ENCODE data around the gene DAB2IP. TPM values are rescaled to one million over a fixed set of nuclear protein-coding genes. Genes with fewer than 3 reads are reported as not detected.

The DAB2IP gene
- total and polyA plus RNA-seq, 4 donors: 19.4 to 75.0 (median 28.7) TPM

DNA sequence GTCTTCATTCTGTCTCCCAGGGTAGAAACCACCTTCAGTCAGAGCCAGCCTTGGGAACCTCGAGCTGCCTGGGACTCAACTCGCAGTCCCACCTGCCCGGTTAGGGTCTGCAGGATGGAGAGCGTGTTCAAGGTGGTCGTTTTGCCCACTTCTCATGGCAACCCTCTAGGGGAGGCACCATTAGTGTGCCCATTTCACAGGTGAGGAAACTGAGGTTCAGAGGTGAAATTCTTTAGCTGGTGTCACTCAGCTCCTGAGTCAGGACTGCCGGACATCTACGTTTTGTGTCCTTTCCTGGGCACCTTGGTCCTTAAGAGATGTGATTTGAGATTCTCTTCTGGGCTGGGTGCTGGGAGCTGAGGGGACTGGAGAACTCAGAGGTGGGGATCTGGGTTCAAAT, 30.0 kb downstream of the DAB2IP start:
- peaks cover 0 to 18% (median 7%) of the 10 kb centered on the region in 4 donors for H3K36me3 ChIP-seq (ENCODE audit: control insufficient read depth in 4 of 4, insufficient read depth in 4 of 4, low read length in 4 of 4)

DNA sequence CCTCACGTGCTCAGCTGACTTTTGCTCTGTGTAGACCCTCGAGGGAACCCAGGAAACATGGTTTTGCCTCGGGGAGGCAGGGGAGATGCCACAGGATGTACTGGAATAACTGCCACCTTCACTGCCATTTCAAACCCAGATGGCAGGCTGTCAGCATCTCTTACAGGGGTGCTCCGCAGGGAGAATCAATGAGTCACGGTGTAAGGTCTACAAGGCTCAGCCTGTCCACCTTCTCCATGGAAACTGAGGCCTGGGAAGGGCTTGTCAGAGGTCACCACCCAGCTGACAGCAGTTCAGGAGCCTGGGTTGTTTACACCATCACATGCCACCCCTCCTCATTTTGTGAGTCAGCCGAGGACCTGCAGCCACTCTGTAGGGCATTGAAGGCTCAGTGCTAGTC, 30.8 kb downstream of the DAB2IP start:
- ATAC-seq (ENCODE audit: insufficient read depth, low FRiP score): no peak
- no peaks in the 10 kb centered on the region for H3K27me3 ChIP-seq (ENCODE audit: control insufficient read depth in 3 of 3, insufficient read depth in 3 of 3, low read length in 2 of 3)
- no peak overlapping the region for H3K4me3 ChIP-seq
- DNase-seq: no peak
- H3K9ac ChIP-seq (ENCODE audit: insufficient read depth in 1 of 2, low read length in 2 of 2): no peak overlapping the region
- no peaks in the 10 kb centered on the region for H3K9me3 ChIP-seq (ENCODE audit: control insufficient read depth in 4 of 4, insufficient read depth in 3 of 4, low read length in 3 of 4)
- no peak overlapping the region for H3K27ac ChIP-seq (ENCODE audit: low read depth in 1 of 2, low read length in 1 of 2)
- peaks cover 0 to 3% (median 0%) of the 10 kb centered on the region in 5 donors for H3K4me1 ChIP-seq (ENCODE audit: control insufficient read depth in 5 of 5, insufficient read depth in 5 of 5, low read length in 5 of 5)
- H3K36me3 ChIP-seq (ENCODE audit: control insufficient read depth in 4 of 4, insufficient read depth in 4 of 4, low read length in 4 of 4): peaks cover 0 to 18% (median 7%) of the 10 kb centered on the region in 4 donors
- TF ChIP-seq, protein P1, sequence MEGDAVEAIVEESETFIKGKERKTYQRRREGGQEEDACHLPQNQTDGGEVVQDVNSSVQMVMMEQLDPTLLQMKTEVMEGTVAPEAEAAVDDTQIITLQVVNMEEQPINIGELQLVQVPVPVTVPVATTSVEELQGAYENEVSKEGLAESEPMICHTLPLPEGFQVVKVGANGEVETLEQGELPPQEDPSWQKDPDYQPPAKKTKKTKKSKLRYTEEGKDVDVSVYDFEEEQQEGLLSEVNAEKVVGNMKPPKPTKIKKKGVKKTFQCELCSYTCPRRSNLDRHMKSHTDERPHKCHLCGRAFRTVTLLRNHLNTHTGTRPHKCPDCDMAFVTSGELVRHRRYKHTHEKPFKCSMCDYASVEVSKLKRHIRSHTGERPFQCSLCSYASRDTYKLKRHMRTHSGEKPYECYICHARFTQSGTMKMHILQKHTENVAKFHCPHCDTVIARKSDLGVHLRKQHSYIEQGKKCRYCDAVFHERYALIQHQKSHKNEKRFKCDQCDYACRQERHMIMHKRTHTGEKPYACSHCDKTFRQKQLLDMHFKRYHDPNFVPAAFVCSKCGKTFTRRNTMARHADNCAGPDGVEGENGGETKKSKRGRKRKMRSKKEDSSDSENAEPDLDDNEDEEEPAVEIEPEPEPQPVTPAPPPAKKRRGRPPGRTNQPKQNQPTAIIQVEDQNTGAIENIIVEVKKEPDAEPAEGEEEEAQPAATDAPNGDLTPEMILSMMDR (IDR thresholded peaks at IDR 0.05; ENCODE audit: control extremely low read depth, extremely low read depth): no peak
- 58 to 68% methylated on average over 6 of the region's 6 CpGs for WGBS, 2 donors

More for the DNA sequence above, 30.0 kb downstream of the DAB2IP start:
- ATAC-seq (ENCODE audit: insufficient read depth, low FRiP score) (no peak), DNase-seq (no peak)
- TF ChIP-seq, protein P1 (IDR thresholded peaks at IDR 0.05; ENCODE audit: control extremely low read depth, extremely low read depth): no peak
- Histone ChIP-seq H3K9ac (ENCODE audit: insufficient read depth in 1 of 2, low read length in 2 of 2) (no peak overlapping the region), H3K4me1 (ENCODE audit: control insufficient read depth in 5 of 5, insufficient read depth in 5 of 5, low read length in 5 of 5) (peaks cover 0 to 3% (median 0%) of the 10 kb centered on the region in 5 donors), H3K27ac (ENCODE audit: low read depth in 1 of 2, low read length in 1 of 2) (no peak overlapping the region), H3K27me3 (ENCODE audit: control insufficient read depth in 3 of 3, insufficient read depth in 3 of 3, low read length in 2 of 3) (no peaks in the 10 kb centered on the region), H3K9me3 (ENCODE audit: control insufficient read depth in 4 of 4, insufficient read depth in 3 of 4, low read length in 3 of 4) (no peaks in the 10 kb centered on the region), H3K4me3 (no peak overlapping the region)
- WGBS, 2 donors: 93 to 98% methylated on average over 7 of the region's 7 CpGs

DNA sequence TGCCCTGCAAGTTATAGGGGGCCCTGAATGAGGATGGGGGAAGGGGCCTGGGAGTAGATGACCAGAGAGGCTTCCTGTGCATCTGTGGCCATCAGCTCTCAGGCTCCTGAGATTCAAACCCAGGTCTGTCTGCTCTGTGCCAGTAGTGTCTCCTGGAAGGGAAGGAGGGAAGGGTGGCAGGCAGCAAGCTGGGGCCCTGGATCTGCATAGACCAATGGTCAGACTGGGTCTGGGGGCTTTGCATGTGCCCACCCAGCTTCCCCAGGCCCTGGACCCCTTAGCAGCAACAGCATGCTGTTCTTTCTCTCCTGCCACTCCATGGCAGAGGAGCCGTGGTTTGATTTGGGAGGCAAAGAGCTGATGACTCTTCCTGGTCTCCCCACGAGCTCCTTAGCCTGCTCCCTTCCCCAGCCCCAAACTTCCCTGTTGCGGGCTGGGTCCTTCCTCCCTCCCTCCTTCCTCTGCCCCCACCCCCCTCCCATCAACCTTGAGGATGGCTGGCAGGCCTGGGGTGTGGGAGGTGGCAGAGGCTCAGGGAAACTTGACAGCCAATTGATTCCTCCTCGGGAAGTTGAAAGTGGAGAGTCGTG, 31.6 kb downstream of the DAB2IP start:
- TF ChIP-seq, protein P1 (IDR thresholded peaks at IDR 0.05; ENCODE audit: control extremely low read depth, extremely low read depth): no peak
- Histone ChIP-seq H3K36me3 (ENCODE audit: control insufficient read depth in 4 of 4, insufficient read depth in 4 of 4, low read length in 4 of 4) (peaks cover 0 to 18% (median 7%) of the 10 kb centered on the region in 4 donors), H3K9me3 (ENCODE audit: control insufficient read depth in 4 of 4, insufficient read depth in 3 of 4, low read length in 3 of 4) (no peaks in the 10 kb centered on the region), H3K4me1 (ENCODE audit: control insufficient read depth in 5 of 5, insufficient read depth in 5 of 5, low read length in 5 of 5) (peaks cover 0 to 3% (median 0%) of the 10 kb centered on the region in 5 donors), H3K9ac (ENCODE audit: insufficient read depth in 1 of 2, low read length in 2 of 2) (no peak overlapping the region), H3K4me3 (no peak overlapping the region), H3K27ac (ENCODE audit: low read depth in 1 of 2, low read length in 1 of 2) (no peak overlapping the region), H3K27me3 (ENCODE audit: control insufficient read depth in 3 of 3, insufficient read depth in 3 of 3, low read length in 2 of 3) (no peaks in the 10 kb centered on the region)
- WGBS, 2 donors: 40 to 73% methylated on average over 5 of the region's 5 CpGs
- DNase-seq: no peak
- no peak for ATAC-seq (ENCODE audit: insufficient read depth, low FRiP score)

DNA sequence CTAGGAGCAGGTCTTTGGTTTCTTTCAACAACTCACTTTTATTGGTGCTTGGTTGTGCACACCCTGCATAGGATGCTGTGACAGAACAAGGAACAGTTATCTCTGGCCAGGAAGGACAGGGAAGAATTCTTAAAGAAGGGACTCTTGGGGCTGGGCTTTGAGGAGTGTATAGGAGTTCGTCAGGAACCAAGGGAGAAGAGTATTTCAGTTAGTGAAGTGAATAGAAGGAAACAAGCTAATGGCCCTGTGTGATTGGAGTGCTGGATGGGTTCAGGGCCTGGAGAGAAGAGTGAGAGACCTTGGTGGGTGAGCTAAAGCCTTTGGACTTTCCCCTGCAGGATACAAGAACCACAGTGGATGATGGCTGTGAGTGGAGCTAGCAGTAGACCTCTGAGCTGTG, 32.2 kb downstream of the DAB2IP start:
- DNase-seq (no peak), ATAC-seq (ENCODE audit: insufficient read depth, low FRiP score) (no peak)
- TF ChIP-seq, protein P1 (IDR thresholded peaks at IDR 0.05; ENCODE audit: control extremely low read depth, extremely low read depth): no peak
- Histone ChIP-seq H3K4me3 (no peak overlapping the region), H3K27ac (ENCODE audit: low read depth in 1 of 2, low read length in 1 of 2) (no peak overlapping the region), H3K9me3 (ENCODE audit: control insufficient read depth in 4 of 4, insufficient read depth in 3 of 4, low read length in 3 of 4) (no peaks in the 10 kb centered on the region), H3K9ac (ENCODE audit: insufficient read depth in 1 of 2, low read length in 2 of 2) (no peak overlapping the region), H3K36me3 (ENCODE audit: control insufficient read depth in 4 of 4, insufficient read depth in 4 of 4, low read length in 4 of 4) (peaks cover 0 to 18% (median 7%) of the 10 kb centered on the region in 4 donors), H3K4me1 (ENCODE audit: control insufficient read depth in 5 of 5, insufficient read depth in 5 of 5, low read length in 5 of 5) (peaks cover 0 to 3% (median 0%) of the 10 kb centered on the region in 5 donors), H3K27me3 (ENCODE audit: control insufficient read depth in 3 of 3, insufficient read depth in 3 of 3, low read length in 2 of 3) (no peaks in the 10 kb centered on the region)
- WGBS, 2 donors: 89 to 92% methylated on average over 1 of the region's 1 CpG
